Loucy (cell line): ENCODE measurements around the gene SPRR5.

Experiments used
- CTCF ChIP-seq: fragments of 200-600 bp; sonication (generic); conservative IDR thresholded peaks from 2 replicates; pipeline ENCODE4 v1.5.1; 2014; ENCODE audit warnings: mild to moderate bottlenecking, antibody characterized with exemption, low read length
- EZH2phosphoT487 ChIP-seq: fragments of 200-600 bp; IDR thresholded peaks from 2 replicates; pipeline ENCODE4 v1.6.1; 2018; ENCODE audit warnings: antibody characterized with exemption, mild to moderate bottlenecking, moderate library complexity, borderline replicate concordance

GRCh38 chr1:152902636-152903035 lies 44.4 kb upstream of the SPRR5 start:
- TF ChIP-seq CTCF (no peak), EZH2phosphoT487 (no peak)
